Measurements from ENCODE around the gene TAF6. TPM values are rescaled to one million over a fixed set of nuclear protein-coding genes. Genes with fewer than 3 reads are reported as not detected.
A peak's percentile ranks its signal among the peaks of the same experiment; 100 is the strongest.
"Not testable (repeated sequence)": the region's sequence is repeated elsewhere in the genome, so short reads cannot be mapped to it uniquely, and the experiment has no call there.

Gene TAF6
- total RNA-seq, 2 experiments from 2014 or later = 63.7 to 65.9 TPM

DNA sequence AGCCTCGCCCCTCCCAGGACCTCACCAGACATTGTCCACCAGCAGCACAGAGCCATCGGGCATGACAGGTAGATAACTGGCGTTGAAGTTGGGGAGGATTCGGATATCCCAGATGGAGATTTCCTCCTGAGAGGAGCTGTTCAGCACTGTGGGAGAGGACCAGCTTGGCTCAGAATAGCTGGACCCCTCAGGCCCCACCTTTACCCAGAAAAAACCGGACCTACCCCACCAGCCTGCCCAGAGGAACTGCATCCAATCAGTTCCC, 37.8 kb upstream of the TAF6 start:
- no peak for DNase-seq
- peaks cover 40% of the 10 kb centered on the region for H3K4me1 Mint-ChIP-seq
- no peaks in the 10 kb centered on the region for H3K9me3 Mint-ChIP-seq
- no peak for ATAC-seq (ENCODE audit: low read depth)
- H3K27ac Mint-ChIP-seq = peak overlapping the region; percentile 82
- POLR2A ChIA-PET = interaction anchor here (1.0 to 4.4 kb wide), 7 partner anchors 8 to 272 kb away, joined by 3 to 48 read pairs (median 10); partner anchors contain the start of genes GAL3ST4, GPC2, LAMTOR4 and MEPCE
- H3K27me3 Mint-ChIP-seq = no peaks in the 10 kb centered on the region
- H3K4me3 Mint-ChIP-seq = peak overlapping the region; percentile 83
- H3K36me3 Mint-ChIP-seq = peaks cover 20% of the 10 kb centered on the region

DNA sequence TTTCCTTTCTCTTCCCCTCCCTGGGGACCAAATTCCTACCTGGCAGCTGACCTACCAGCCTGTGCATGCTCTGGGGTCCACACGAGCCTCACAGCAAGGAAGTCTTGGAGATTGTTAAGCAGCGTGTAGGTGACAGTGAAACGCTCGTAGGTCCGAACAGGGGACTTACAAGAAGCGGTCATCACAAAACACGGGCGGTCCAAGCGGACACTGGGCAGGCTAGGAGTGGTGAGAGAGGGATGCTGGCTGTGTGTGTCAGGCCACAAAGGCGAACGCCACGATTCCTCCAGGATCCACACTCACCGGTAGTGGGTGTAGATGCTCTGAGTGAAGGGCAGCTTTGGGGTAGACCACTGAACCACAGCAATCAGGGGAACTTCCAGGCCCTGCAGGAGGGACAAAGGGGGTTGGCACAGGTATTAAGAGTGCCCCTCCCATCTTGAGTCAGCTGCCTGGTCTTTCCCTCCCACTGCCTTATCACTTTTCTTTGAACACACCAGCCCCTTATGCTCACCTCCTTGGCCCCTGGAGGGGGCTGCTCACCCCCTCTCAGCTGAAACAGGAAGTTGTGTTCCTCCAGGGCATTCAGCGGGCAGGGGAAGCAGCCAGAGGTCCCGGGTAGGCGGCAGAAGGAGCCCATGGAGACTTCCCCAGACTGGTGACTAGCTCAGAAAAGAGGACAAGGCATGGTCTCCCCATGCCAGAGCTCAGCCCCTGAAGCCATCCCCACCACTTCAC, 37.3 kb upstream of the TAF6 start:
- Mint-ChIP-seq H3K4me1 (peaks cover 42% of the 10 kb centered on the region), H3K36me3 (peaks cover 23% of the 10 kb centered on the region), H3K27me3 (no peaks in the 10 kb centered on the region), H3K9me3 (no peaks in the 10 kb centered on the region), H3K4me3 (peak overlapping the region; percentile 83), H3K27ac (peak overlapping the region; percentile 82)
- ATAC-seq (ENCODE audit: low read depth) (peak; percentile 26), DNase-seq (no peak)
- POLR2A ChIA-PET = interaction anchor here (1.0 to 4.4 kb wide), 7 partner anchors 7 to 272 kb away, joined by 3 to 48 read pairs (median 10); partner anchors contain the start of genes GAL3ST4, GPC2, LAMTOR4 and MEPCE

DNA sequence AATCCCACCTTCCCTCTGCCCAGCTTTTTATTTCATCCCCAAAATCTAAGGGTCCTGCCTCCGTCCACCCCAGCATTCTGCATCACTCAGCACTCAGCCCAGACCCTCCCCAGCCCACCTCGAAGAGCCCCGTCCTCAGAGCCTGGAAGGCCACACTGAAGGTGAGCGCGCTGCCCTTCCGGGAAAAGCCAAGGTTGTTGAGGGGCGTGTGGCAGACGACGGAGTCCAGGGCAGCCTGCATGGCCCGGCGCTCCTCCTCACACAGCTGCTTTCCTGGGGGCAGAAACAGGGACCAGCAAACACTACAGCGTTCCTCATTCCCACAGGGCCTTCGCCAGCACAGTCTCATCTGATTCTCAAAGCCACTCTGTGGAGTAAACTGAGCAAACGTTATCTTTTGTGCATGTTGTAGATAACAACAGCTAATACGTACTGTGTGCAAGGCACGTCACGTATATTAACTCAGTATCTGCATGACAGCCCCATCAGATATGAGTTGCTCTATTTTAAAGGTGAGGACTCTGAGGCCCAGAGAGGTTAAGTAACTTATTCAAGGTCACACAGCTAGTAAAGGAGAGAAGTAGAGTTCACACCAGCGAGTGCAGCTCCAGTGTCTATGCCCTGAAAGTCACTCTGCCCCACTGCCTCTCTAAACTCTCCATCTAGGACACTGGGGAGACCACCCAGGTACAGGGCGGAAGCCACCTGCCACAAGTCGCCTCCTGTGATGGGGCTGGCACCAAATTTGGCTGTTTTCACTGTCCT, 36.6 kb upstream of the TAF6 start:
- H3K27ac Mint-ChIP-seq = peak overlapping the region; percentile 30

DNA sequence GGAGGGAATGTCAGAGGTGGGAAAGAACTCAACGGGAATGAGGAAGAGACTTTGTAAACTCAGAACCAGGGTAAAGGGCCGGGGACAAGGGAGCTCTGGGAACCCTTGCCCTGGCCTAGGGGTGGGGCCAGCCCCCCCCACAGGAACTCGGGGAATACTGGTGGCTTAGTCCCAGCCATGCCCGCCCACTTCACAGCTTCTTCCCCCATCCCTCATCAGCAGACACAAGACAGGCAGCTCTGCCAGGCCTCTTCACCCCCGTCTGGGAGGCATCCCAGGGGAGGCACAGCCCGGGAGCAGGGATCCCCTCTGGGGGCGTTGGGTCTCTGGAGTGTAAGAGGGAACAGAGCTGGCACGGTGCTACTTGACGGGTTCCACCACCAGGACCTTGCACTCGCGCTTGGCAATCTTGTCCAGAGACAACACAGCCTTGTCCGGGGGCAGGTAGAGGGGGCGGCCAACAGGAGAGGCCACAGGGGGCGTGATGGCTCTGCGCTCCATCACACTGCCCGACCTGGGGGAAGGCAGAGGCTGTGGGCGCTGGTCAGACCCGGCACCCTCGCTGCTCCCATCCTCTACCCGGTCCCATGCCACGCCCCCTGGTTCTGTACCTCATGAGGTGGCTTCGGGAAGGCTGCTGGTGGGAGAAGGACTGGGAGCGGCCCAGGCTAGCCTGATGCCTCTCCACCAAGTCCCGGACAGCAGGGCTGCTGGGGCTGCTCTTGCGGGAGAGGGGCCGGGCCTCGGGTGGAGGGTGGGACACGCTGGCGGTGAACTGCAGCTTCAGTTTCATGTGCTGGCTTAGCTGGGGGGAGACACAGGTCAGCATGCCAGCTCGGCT, 35.7 kb upstream of the TAF6 start:
- Mint-ChIP-seq H3K9me3 (no peaks in the 10 kb centered on the region), H3K4me3 (no peak overlapping the region), H3K27ac (no peak overlapping the region), H3K4me1 (peaks cover 52% of the 10 kb centered on the region), H3K27me3 (no peaks in the 10 kb centered on the region), H3K36me3 (peaks cover 27% of the 10 kb centered on the region)
- no peak for DNase-seq
- POLR2A ChIA-PET = interaction anchor here (0.6 to 3.8 kb wide), 4 partner anchors 15 to 351 kb away, joined by 3 to 16 read pairs (median 5); no protein-coding TSS in a partner anchor
- ATAC-seq (ENCODE audit: low read depth) = no peak

More for the DNA sequence above, 36.6 kb upstream of the TAF6 start:
- Mint-ChIP-seq H3K4me3 (no peak overlapping the region), H3K36me3 (peaks cover 23% of the 10 kb centered on the region), H3K27me3 (no peaks in the 10 kb centered on the region), H3K4me1 (peaks cover 44% of the 10 kb centered on the region), H3K9me3 (no peaks in the 10 kb centered on the region)
- DNase-seq (no peak), ATAC-seq (ENCODE audit: low read depth) (no peak)
- POLR2A ChIA-PET = interaction anchor here (1.0 to 3.8 kb wide), 4 partner anchors 10 to 24 kb away, joined by 3 to 22 read pairs (median 13); partner anchors contain the start of gene GAL3ST4

DNA sequence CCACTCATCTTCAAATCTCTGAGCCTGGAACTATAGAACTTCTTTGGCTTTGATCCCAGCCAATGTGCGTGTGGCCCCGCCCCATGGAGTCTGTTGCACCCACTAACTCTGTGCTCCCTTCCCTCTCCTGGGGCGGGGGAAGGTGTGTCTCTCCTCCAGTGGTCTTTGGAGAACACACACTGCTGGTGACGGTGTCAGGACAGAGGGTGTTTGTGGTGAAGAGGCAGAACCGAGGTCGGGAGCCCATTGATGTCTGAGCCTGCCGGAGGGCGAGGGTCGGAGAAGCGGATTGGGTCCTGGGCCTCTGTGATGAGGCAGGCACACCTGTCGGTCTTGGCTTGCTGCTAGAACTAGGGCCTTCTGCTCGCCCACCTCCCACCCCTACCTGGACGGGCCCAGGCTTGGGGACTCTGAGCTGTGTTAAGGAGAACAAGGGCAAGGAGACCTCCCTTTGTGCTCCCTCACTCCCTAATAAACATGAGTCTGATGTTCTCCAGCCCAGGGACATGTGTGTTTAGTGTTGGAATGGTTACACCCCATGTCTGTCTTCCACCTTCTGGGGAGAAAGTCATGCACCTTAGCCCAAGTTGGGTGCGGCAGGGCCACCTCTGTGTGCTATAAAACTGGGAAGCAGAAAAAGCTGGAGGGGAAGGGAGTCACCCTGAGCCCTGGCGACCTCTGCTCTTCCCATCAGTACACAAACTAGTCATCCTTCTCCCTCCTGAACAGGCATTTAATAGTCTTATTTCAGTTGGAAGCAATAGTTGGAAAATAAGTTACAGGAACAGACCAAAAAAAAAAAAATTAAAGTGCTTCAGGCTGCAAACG, 34.8 kb upstream of the TAF6 start:
- peaks cover 27% of the 10 kb centered on the region for H3K36me3 Mint-ChIP-seq
- peaks cover 46% of the 10 kb centered on the region for H3K4me1 Mint-ChIP-seq
- ATAC-seq (ENCODE audit: low read depth) (no peak), DNase-seq (no peak)
- H3K4me3 Mint-ChIP-seq = no peak overlapping the region
- H3K27me3 Mint-ChIP-seq = no peaks in the 10 kb centered on the region
- peak overlapping the region; percentile 52 for H3K27ac Mint-ChIP-seq
- POLR2A ChIA-PET = interaction anchor here (0.7 to 3.8 kb wide), 4 partner anchors 11 to 26 kb away, joined by 3 to 16 read pairs (median 4); no protein-coding TSS in a partner anchor
- H3K9me3 Mint-ChIP-seq = no peaks in the 10 kb centered on the region

DNA sequence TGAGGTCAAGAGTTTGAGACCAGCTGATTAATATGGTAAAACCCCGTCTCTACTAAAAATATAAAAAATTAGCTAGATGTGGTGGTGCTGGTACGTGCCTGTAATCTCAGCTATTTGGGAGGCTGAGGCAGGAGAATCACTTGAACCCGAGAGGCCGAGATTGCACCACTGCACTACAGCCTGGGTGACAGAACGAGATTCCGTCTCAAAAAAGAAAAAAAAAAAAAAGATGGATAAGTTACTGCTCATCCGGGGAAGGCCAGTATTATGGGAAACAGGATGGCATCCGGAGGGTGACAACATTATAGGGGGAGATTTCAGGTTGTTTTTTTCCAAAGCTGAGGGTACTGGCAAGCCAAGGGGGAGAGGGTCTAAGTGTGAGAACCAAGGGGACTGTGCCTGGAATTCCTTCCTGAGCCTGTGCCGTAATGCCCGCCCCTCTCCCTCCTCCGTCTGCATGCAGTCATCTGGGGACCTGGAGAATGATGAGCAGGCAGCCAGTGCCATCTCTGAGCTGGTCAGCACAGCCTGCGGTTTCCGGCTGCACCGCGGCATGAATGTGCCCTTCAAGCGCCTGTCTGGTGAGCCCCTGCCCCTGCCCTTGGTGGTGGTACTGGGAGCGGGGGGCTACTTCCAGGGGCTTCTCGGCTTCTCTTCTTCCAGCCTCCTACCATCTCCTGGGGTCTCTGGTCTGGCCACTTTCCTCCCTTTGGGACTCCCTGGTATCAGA, 33.9 kb upstream of the TAF6 start:
- Mint-ChIP-seq H3K27me3 (no peaks in the 10 kb centered on the region), H3K4me3 (no peak overlapping the region), H3K9me3 (no peaks in the 10 kb centered on the region), H3K27ac (peak overlapping the region; percentile 52), H3K4me1 (peaks cover 49% of the 10 kb centered on the region), H3K36me3 (peaks cover 31% of the 10 kb centered on the region)
- DNase-seq (no peak), ATAC-seq (ENCODE audit: low read depth) (no peak)
- POLR2A ChIA-PET = interaction anchor here (1.2 to 1.7 kb wide), 2 partner anchors 11 to 13 kb away, joined by 3 to 6 read pairs; no protein-coding TSS in a partner anchor

DNA sequence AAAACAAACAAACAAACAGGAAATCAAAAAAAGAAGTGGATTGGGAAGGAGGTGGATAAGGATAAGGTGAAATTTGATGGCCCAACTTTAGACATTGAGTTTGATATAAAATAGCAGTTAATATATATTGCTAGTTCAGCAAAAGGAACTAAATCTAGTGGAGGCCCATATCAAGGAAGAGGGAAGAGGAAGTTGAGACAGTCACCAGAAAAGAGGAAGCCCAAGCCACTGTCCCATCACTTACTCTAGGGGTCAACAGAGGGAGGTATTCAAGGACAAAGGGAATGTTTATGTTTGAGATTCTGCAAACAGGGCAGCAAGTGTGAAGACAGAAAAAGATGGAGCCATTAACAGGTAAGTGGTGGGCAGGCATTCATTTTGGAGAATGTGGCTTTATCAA, 33.2 kb upstream of the TAF6 start:
- peak overlapping the region; percentile 17 for H3K4me3 Mint-ChIP-seq
- H3K9me3 Mint-ChIP-seq = no peaks in the 10 kb centered on the region
- no peaks in the 10 kb centered on the region for H3K27me3 Mint-ChIP-seq
- POLR2A ChIA-PET = interaction anchor here (0.6 to 1.5 kb wide), 3 partner anchors 15 to 190 kb away, joined by 3 read pairs; no protein-coding TSS in a partner anchor
- no peak for DNase-seq
- H3K4me1 Mint-ChIP-seq = peaks cover 47% of the 10 kb centered on the region
- ATAC-seq (ENCODE audit: low read depth) = no peak
- H3K36me3 Mint-ChIP-seq = peaks cover 28% of the 10 kb centered on the region
- peak overlapping the region; percentile 8 for H3K27ac Mint-ChIP-seq

DNA sequence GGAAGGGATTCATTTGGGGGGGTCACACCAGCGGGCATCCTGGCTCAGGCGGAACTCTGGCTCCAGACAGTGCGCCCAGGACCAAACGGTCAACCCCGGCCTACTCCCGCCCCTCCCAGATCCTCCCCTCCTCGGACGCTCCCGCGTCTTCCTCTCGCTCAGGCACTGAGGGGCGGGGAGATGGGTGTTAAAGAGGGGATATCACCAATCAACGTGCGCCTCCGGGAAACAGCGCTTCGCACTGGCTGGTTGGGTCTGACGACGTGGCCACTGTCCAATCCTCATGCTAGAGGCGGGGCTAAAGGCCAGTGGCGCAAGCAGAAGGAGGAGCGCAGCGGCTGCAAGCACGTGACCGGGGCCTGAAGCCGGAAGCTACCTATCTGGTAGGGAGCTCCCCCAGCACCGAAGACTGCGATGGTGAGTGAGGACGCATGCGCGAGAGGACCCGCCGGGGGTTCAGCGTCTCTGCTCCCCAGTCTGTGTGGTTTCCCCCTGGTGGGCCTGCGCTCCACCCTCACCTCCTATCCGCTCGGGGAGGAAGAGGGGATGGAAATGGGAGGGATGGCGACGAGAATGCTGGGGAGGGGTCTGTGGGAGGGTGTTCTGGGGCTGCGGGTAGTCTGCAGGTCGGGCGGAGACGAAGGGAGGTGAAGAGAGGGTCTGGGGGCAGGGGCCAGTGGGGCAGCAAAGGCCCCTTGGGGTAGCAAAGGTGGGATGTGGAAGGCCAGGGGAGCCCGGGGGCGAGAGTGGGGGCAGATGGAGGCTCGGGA, 29.6 kb upstream of the TAF6 start, which contains the start of gene LAMTOR4:
LAMTOR4 (plus strand) TSS at position 360 of the 770 bp plus-strand sequence; CDS start at position 415, 55 bp downstream.
- H3K4me1 Mint-ChIP-seq = peaks cover 31% of the 10 kb centered on the region
- no peaks in the 10 kb centered on the region for H3K9me3 Mint-ChIP-seq
- ATAC-seq (ENCODE audit: low read depth) = peak; percentile 97
- H3K36me3 Mint-ChIP-seq = peaks cover 21% of the 10 kb centered on the region
- POLR2A ChIA-PET = interaction anchor here (0.6 to 3.2 kb wide), 23 partner anchors 9 to 649 kb away, joined by 3 to 48 read pairs (median 4); partner anchors contain the start of genes AP4M1, GAL3ST4, GPC2 and MBLAC1
- peak within 1 kb of the TSS; percentile 100 for H3K4me3 Mint-ChIP-seq
- peak; percentile 93 for DNase-seq
- peak within 1 kb of the TSS; percentile 99 for H3K27ac Mint-ChIP-seq
- no peaks in the 10 kb centered on the region for H3K27me3 Mint-ChIP-seq

DNA sequence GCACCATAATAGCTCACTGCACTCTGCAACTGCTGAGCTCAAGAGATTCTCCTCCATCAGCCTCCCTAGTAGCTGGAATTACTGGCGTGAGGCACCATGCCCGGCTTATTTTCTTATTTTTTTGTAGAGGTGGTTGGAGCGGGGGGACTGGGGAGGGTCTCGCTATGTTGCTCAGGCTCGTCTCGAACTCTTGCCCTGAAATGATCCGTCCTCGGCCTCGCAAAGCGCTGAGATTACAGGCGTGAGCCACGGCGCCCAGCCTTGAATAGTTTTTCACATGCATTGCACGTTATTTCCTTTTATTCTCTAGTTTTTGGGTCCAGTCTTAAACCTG, 29.0 kb upstream of the TAF6 start:
- H3K4me3 Mint-ChIP-seq = peak overlapping the region; percentile 100
- DNase-seq = no peak
- peak overlapping the region; percentile 99 for H3K27ac Mint-ChIP-seq
- POLR2A ChIA-PET = interaction anchor here (0.6 to 3.2 kb wide), 25 partner anchors 9 to 649 kb away, joined by 3 to 48 read pairs (median 4); partner anchors contain the start of genes AP4M1, GAL3ST4, GPC2 and MBLAC1
- H3K36me3 Mint-ChIP-seq = peaks cover 17% of the 10 kb centered on the region
- ATAC-seq (ENCODE audit: low read depth) = no peak
- H3K27me3 Mint-ChIP-seq = no peaks in the 10 kb centered on the region
- H3K9me3 Mint-ChIP-seq = no peaks in the 10 kb centered on the region
- peaks cover 27% of the 10 kb centered on the region for H3K4me1 Mint-ChIP-seq

DNA sequence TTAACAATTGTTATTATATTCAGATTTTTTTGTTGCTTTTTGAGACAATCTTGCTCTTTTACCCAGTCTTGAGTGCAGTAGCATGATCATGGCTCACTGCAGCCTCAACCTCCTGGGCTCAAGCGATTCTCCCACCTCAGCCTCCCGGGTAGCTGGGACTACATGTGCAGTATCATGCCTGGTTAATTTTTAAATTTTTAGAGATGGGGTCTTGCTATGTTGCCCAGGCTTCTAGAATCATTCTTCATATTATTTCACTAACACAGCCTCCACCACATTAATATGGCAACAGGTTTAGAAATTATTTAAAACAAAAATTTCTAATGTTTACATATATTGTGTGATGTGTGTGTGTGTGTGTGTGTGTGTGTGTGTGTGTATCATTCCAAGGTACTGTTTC, 28.1 kb upstream of the TAF6 start:
- POLR2A ChIA-PET = interaction anchor here (0.6 to 2.4 kb wide), 7 partner anchors 9 to 589 kb away, joined by 3 to 11 read pairs (median 4); partner anchors contain the start of genes GAL3ST4, GPC2, MEPCE and STAG3
- H3K36me3 Mint-ChIP-seq = peaks cover 12% of the 10 kb centered on the region
- H3K9me3 Mint-ChIP-seq = no peaks in the 10 kb centered on the region
- no peak overlapping the region for H3K27ac Mint-ChIP-seq
- peaks cover 23% of the 10 kb centered on the region for H3K4me1 Mint-ChIP-seq
- H3K4me3 Mint-ChIP-seq = no peak overlapping the region
- no peaks in the 10 kb centered on the region for H3K27me3 Mint-ChIP-seq
- no peak for DNase-seq
- ATAC-seq (ENCODE audit: low read depth) = no peak

DNA sequence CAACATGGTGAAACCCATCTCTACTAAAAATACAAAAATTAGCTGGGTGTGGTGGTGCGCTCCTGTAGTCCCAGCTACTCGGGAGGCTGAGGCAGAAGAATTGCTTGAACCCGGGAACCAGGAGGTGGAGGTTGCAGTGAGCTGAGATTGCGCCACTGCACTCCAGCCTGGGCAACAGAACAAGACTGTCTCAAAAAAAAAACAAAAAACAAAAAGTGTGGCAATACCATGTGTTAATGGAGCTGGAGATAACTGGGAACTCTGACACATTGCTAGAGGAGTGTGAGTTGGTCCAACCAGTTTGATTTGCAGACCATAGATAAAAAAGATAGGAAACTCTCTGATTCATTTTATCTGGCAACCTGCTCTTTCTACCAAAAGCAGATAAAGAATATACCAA, 27.2 kb upstream of the TAF6 start:
- POLR2A ChIA-PET = interaction anchor here (0.5 to 1.6 kb wide), 4 partner anchors 18 to 322 kb away, joined by 3 to 4 read pairs (median 4); partner anchors contain the start of genes GAL3ST4 and MEPCE
- H3K4me1 Mint-ChIP-seq = peaks cover 20% of the 10 kb centered on the region
- not testable (repeated sequence) for H3K4me3 Mint-ChIP-seq; H3K36me3 Mint-ChIP-seq; DNase-seq; ATAC-seq (ENCODE audit: low read depth); H3K9me3 Mint-ChIP-seq; H3K27me3 Mint-ChIP-seq; H3K27ac Mint-ChIP-seq
